Heart right ventricle (tissue), 16 donors: Measurements from ENCODE around the gene CCDC183. TPM values are rescaled to one million over a fixed set of nuclear protein-coding genes. Genes with fewer than 3 reads are reported as not detected.
A peak's percentile ranks its signal among the peaks of the same experiment; 100 is the strongest.

Experiments used
- ATAC-seq, 8 donors: fragments of 200-7000 bp; cut with Tn5 transposase; one replicate each; pipeline ENCODE4 v1.9.1; 2020; ENCODE audit warnings: mild to moderate bottlenecking in 8 of 8, moderate library complexity in 8 of 8, moderate number of reproducible peaks in 1 of 8
- DNase-seq, 2 donors: peaks; one replicate each; pipeline ENCODE4 v3.0.0-alpha.2; 2020
- H3K27ac ChIP-seq, 10 donors: fragments of 200-600 bp; sonication (generic) in 2 of 10; one replicate each; pipeline versions ENCODE4 v1.5.0 to v1.8.0; 2020 to 2022; ENCODE audit warnings: mild to moderate bottlenecking in 3 of 10
- H3K27me3 ChIP-seq, 7 donors: fragments of 200-600 bp; one replicate each; pipeline ENCODE4 v1.8.0; 2021 to 2022; ENCODE audit warnings: mild to moderate bottlenecking in 2 of 7
- H3K36me3 ChIP-seq, 9 donors: fragments of 200-600 bp; sonication (generic) in 1 of 9; one replicate each; pipeline versions ENCODE4 v1.5.0 to v1.8.0; 2020 to 2022; ENCODE audit warnings: mild to moderate bottlenecking in 2 of 9
- H3K4me1 ChIP-seq, 9 donors: fragments of 200-600 bp; sonication (generic) in 1 of 9; one replicate each; pipeline versions ENCODE4 v1.5.0 to v1.8.0; 2020 to 2022; ENCODE audit warnings: mild to moderate bottlenecking in 4 of 9
- H3K4me3 ChIP-seq, 10 donors: fragments of 200-600 bp; sonication (generic) in 2 of 10; one replicate each; pipeline versions ENCODE4 v1.5.0 to v1.8.0; 2020 to 2022; ENCODE audit warnings: mild to moderate bottlenecking in 7 of 10, moderate library complexity in 2 of 10
- H3K9me3 ChIP-seq, 11 donors: fragments of 200-600 bp in 10 of 11; sonication (generic) in 2 of 11; one replicate each; pipeline versions ENCODE4 v1.5.0 to v1.8.0; 2013 to 2022; ENCODE audit warnings: mild to moderate bottlenecking in 2 of 11, control low read depth in 1 of 11, moderate library complexity in 1 of 11
- CTCF ChIP-seq, 9 donors: fragments of 200-600 bp; sonication (generic) in 2 of 9; IDR thresholded peaks; one replicate each; pipeline versions ENCODE4 v1.5.0 to v1.8.0; 2021 to 2022; ENCODE audit warnings: antibody characterized with exemption in 9 of 9, mild to moderate bottlenecking in 5 of 9, moderate library complexity in 1 of 9
- WGBS, 2 donors: extraction: QIAGEN DNeasy Blood & Tissue Kit; methylation state at CpG; one replicate each; pipeline ENCODE4 v1.1.7; 2013; ENCODE audit warnings: inconsistent platforms in 1 of 2; 5-methylcytosine and 5-hydroxymethylcytosine counted together
- intact Hi-C, 10 donors: fragments of 100-400 bp; cut with DNase I; formaldehyde crosslinking; loops; one replicate each; pipeline versions ENCODE4 v1.11.1 to v1.14.2; 2022
- polyA plus RNA-seq, 2 donors: library from polyadenylated mRNA; stranded (reverse); fragments of 200-250 nt; gene quantifications; one replicate each; pipeline ENCODE4 v1.2.3, GENCODE V29; 2013
- total RNA-seq, 10 donors: library from RNA; stranded (reverse); fragmentation: NEBNext Ultra II Directional in 3 of 10; extraction: Animal tissue kit (Norgen Biotek cat#: 25700) in 3 of 10; gene quantifications; one replicate each; pipeline versions ENCODE4 v1.2.1 to v1.2.4, GENCODE V29; 2021 to 2023
- donor health status: Arrhythmogenic right ventricular cardiomyopathy.
- donor health status: ischemic (EF 13 %, LVEDD 7.1; RV severe dilation, severe dysfunction).
- donor health status: healthy with polysubstance abuse.
- donor health status: DM: no; HTN: yes; CAD: no.
- donor health status: DM: no; HTN: no; CAD: no.
- donor health status: ischemic (EF 25% LVEDD 6.9; RV normal size, moderate dysfunction).
- donor health status: ischemic (EF 25% LVEDD 5.7; RV mildly dilated, moderate dysfunction).
- donor health status: healthy.
- donor health status: DM: yes; HTN: yes; CAD: no.
- donor health status: Ischemic cardiomyopathy.
- donor health status: ischemic (EF 35%, LVEDD 5.7; RV mildly dilated, moderate dysfunction).
- donor health status: nonischemic (EF 11% LVEDD 7.7; RV severe dilation, severe dysfunction).
- donor health status: DM: yes; HTN: yes; CAD: no.
- donor health status: PGD.
- donor health status: ischemic (EF 29% LVEDD 5.4; RV normal size, mild dysfunction).
- donor health status: nonischemic (EF 23%, LVEDD 6.1; RV moderate dilation, normal function).

CCDC183 gene
- total and polyA plus RNA-seq, 12 donors = 0.49 to 9.2 (median 1.1) TPM

- Histone ChIP-seq H3K27ac (peak overlapping the region in 2 of 10 donors; percentile 93 to 95), H3K4me3 (peak overlapping the region; percentile 10 to 99 (median 80)), H3K4me1 (peaks cover 35 to 79% (median 63%) of the 10 kb centered on the region in 9 donors), H3K36me3 (peaks cover 0 to 29% (median 10%) of the 10 kb centered on the region in 9 donors), H3K27me3 (peaks cover 0 to 55% (median 29%) of the 10 kb centered on the region in 7 donors), H3K9me3 (no peaks in the 10 kb centered on the region)
- intact Hi-C loops = loop anchor here in 6 of 10 donors (5.0 to 10.0 kb wide), 5 partner anchors 52 to 178 kb away; partner anchors contain the start of genes FBXW5 (in 3 of the 6), TMEM141 (in 2 of the 6), ABCA2 (in 1 of the 6) and CCDC183 (in 1 of the 6)
- WGBS, 2 donors = 4 to 12% methylated on average over 98 of the region's 98 CpGs
- ATAC-seq = no peak
- no peak for DNase-seq
- TF ChIP-seq CTCF (IDR thresholded peaks at IDR 0.05) = no peak
Observed at GRCh38 chr9:136846376-136847087, 50.4 kb downstream of the CCDC183 start.

- DNase-seq (peak; percentile 71 to 81), ATAC-seq (peak in 7 of 8 donors; percentile 6 to 20 (median 14))
- peaks cover 0 to 55% (median 29%) of the 10 kb centered on the region in 7 donors for H3K27me3 ChIP-seq
- no peaks in the 10 kb centered on the region for H3K9me3 ChIP-seq
- intact Hi-C loops = loop anchor here in 6 of 10 donors (5.0 to 10.0 kb wide), 5 partner anchors 52 to 178 kb away; partner anchors contain the start of genes FBXW5 (in 3 of the 6), TMEM141 (in 2 of the 6), ABCA2 (in 1 of the 6) and CCDC183 (in 1 of the 6)
- H3K4me1 ChIP-seq = peaks cover 31 to 72% (median 63%) of the 10 kb centered on the region in 9 donors
- 3 to 5% methylated on average over 63 to 75 of the region's 75 CpGs for WGBS, 2 donors
- TF ChIP-seq CTCF (IDR thresholded peaks at IDR 0.05) = no peak
- H3K27ac ChIP-seq = peak overlapping the region; percentile 77 to 96 (median 92)
- H3K4me3 ChIP-seq = peak overlapping the region; percentile 74 to 99 (median 82)
- H3K36me3 ChIP-seq = peaks cover 0 to 33% (median 11%) of the 10 kb centered on the region in 9 donors
Observed at GRCh38 chr9:136847088-136847825, 51.1 kb downstream of the CCDC183 start.

- DNase-seq (peak; percentile 89 to 91), ATAC-seq (peak; percentile 32 to 58 (median 48))
- intact Hi-C loops = loop anchor here in 6 of 10 donors (2.0 to 10.0 kb wide), 7 partner anchors 53 to 177 kb away; partner anchors contain the start of genes FBXW5 (in 4 of the 6), TMEM141 (in 3 of the 6), ABCA2 (in 1 of the 6) and C8G (in 1 of the 6)
- TF ChIP-seq CTCF (IDR thresholded peaks at IDR 0.05) = no peak
- Histone ChIP-seq H3K27ac (peak overlapping the region; percentile 77 to 96 (median 92)), H3K9me3 (no peaks in the 10 kb centered on the region), H3K4me3 (peak overlapping the region; percentile 74 to 99 (median 82)), H3K27me3 (peaks cover 0 to 54% (median 29%) of the 10 kb centered on the region in 7 donors), H3K36me3 (peaks cover 0 to 33% (median 11%) of the 10 kb centered on the region in 9 donors), H3K4me1 (peaks cover 26 to 67% (median 59%) of the 10 kb centered on the region in 9 donors)
- 0 to 1% methylated on average over 48 of the region's 48 CpGs for WGBS, 2 donors
Observed at GRCh38 chr9:136847826-136848392, 51.8 kb downstream of the CCDC183 start.
